Tibial nerve (tissue), 3 donors: Measurements from ENCODE around the gene ANKDD1A.

Experiments
- POLR2A ChIP-seq, 2 donors: fragments of 450-650 bp; IDR thresholded peaks; one replicate each; pipeline ENCODE4 v1.6.1; 2017; ENCODE audit warnings: antibody characterized with exemption in 2 of 2, mild to moderate bottlenecking in 2 of 2, moderate library complexity in 2 of 2
- TF ChIP-seq, protein P1 (sequence below), 5 experiments: fragments of 200-600 bp in 3 of 5; fragments of 450-650 bp in 2 of 5; sonication (generic) in 3 of 5; IDR thresholded peaks; one replicate each; pipeline ENCODE4 v1.5.1; 2016 to 2019; ENCODE audit warnings: antibody characterized with exemption in 5 of 5, mild to moderate bottlenecking in 3 of 5, moderate library complexity in 2 of 5

DNA sequence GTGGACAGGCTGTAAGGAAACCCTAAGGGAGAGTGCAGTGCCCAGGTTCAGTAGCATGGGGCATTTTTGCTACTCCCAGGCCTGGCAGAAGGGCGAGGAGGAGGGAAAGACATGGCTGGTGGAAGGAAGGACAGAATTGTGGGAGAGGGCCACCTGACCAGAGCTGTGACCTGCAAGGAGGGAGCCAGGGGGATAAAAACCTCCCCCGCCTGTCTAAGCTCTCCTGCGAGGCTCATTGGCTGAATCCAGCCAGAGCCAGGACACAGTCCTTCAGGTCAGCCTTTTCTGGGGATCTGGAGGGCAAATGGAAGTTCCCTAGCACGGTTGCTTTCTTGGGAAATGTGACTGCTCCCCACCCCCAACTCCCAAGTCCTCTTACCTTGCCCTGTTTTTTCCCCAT is 13.3 kb upstream of the ANKDD1A start:
- TF ChIP-seq, protein P1, sequence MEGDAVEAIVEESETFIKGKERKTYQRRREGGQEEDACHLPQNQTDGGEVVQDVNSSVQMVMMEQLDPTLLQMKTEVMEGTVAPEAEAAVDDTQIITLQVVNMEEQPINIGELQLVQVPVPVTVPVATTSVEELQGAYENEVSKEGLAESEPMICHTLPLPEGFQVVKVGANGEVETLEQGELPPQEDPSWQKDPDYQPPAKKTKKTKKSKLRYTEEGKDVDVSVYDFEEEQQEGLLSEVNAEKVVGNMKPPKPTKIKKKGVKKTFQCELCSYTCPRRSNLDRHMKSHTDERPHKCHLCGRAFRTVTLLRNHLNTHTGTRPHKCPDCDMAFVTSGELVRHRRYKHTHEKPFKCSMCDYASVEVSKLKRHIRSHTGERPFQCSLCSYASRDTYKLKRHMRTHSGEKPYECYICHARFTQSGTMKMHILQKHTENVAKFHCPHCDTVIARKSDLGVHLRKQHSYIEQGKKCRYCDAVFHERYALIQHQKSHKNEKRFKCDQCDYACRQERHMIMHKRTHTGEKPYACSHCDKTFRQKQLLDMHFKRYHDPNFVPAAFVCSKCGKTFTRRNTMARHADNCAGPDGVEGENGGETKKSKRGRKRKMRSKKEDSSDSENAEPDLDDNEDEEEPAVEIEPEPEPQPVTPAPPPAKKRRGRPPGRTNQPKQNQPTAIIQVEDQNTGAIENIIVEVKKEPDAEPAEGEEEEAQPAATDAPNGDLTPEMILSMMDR (IDR thresholded peaks at IDR 0.05) = no peak
- no peak for TF ChIP-seq POLR2A (IDR thresholded peaks at IDR 0.05)
